Measurements from ENCODE around the gene LTBP4. TPM values are rescaled to one million over a fixed set of nuclear protein-coding genes. Genes with fewer than 3 reads are reported as not detected.

The LTBP4 gene
- total and polyA plus RNA-seq, 8 donors = 151 to 519 (median 345) TPM

DNA sequence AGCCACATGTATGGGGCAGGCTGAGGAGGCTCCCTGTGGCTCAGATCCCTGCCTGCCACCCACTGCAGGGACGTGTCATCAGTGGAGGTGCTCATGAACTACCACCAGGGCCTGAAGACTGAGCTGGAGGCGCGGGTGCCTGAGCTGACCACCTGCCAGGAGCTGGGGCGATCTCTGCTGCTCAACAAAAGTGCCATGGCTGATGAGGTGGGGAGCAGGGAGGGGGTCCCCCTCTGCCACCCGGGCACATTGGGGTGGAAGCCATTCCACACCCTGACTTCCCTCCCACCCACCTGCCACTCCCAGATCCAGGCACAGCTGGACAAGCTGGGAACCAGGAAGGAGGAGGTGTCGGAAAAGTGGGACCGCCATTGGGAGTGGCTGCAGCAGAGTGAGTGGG is 35.8 kb upstream of the LTBP4 start:
- DNase-seq = peak in 1 of 4 donors; percentile 43
- Histone ChIP-seq H3K27me3 (peaks cover 43 to 93% of the 10 kb centered on the region in 2 donors), H3K27ac (no peak overlapping the region), H3K4me3 (no peak overlapping the region), H3K36me3 (no peaks in the 10 kb centered on the region), H3K9me3 (no peaks in the 10 kb centered on the region), H3K4me1 (peaks cover 7 to 13% of the 10 kb centered on the region in 2 donors)
- no peak for ATAC-seq
- intact Hi-C loops (cut with DNase I) = no loop called here
- no peak for TF ChIP-seq CTCF (IDR thresholded peaks at IDR 0.05)

- Histone ChIP-seq H3K9me3 (no peaks in the 10 kb centered on the region), H3K4me1 (peaks cover 7 to 15% of the 10 kb centered on the region in 2 donors), H3K27me3 (peaks cover 43 to 87% of the 10 kb centered on the region in 2 donors), H3K27ac (no peak overlapping the region), H3K36me3 (no peaks in the 10 kb centered on the region), H3K4me3 (no peak overlapping the region)
- DNase-seq (peak in 1 of 4 donors; percentile 71), ATAC-seq (no peak)
- intact Hi-C loops (cut with DNase I) = no loop called here
- no peak for TF ChIP-seq CTCF (IDR thresholded peaks at IDR 0.05)
Observed at GRCh38 chr19:40565910-40566495, 35.2 kb upstream of the LTBP4 start.

DNA sequence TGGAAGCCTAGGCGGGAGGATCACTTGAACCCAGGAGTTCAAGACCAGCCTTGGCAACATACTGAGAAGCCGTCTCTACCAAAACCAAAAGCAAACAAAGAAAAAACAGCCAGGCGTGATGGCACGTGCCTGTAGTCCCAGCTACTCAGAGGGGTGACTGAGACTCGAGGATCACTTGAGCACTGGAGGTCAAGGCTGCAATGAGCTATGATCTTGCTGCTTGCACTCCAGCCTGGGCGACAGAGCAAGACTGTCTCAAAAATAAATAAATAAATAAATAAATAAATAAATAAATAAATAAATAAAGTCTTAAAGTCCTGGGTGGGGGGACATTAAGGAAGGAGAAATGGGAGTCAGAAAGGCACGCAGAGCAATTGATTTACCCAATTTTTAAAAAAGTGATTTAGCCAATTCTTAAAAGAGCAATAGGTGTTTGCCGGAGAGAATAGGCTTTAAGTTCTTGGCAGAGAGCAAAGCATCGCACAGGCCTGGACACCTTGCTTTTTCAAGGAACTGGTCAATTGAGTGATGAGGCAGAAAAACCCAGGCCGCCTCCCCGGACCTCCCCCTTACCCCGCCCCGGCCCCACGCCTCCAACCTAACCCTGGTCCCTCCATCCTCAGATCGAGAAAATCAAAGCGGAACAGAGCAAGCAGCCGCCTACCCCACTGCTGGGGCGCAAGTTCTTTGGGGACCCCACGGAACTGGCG is 34.0 kb upstream of the LTBP4 start:
- Histone ChIP-seq H3K27ac (no peak overlapping the region), H3K4me1 (peaks cover 7 to 15% of the 10 kb centered on the region in 2 donors), H3K36me3 (no peaks in the 10 kb centered on the region), H3K9me3 (no peaks in the 10 kb centered on the region), H3K4me3 (peak overlapping the region in 1 of 2 donors; percentile 21), H3K27me3 (peaks cover 43 to 75% of the 10 kb centered on the region in 2 donors)
- no peak for TF ChIP-seq CTCF (IDR thresholded peaks at IDR 0.05)
- ATAC-seq = no peak
- DNase-seq = peak in 1 of 4 donors; percentile 34
- intact Hi-C loops (cut with DNase I) = no loop called here

DNA sequence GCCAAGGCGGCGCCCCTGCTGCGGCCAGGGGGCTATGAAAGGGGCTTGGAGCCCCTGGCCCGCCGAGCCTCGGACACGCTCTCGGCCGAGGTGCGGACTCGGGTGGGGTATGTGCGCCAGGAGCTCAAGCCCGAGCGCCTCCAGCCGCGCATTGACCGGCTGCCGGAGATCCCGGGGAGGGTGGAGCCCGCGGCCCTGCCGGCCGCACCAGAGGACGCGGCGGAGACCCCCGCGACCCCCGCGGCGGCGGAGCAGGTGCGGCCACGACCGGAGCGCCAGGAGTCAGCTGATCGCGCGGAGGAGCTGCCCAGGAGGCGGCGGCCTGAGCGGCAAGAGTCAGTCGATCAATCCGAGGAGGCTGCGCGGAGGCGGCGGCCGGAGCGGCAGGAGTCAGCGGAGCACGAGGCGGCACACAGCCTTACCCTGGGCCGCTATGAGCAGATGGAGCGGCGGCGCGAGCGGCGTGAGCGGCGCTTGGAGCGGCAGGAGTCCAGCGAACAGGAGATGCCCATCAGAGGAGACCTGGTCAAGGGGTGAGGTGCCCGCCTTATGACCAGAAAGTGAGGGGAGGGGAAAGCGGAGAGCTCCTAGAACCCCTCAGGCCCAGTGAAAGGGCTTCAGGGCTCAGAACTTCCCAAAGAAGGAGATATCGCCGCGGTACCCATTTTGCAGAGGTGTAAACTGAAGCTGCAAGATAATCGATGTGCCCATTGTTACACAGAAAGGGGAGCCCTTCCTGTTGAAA is 33.2 kb upstream of the LTBP4 start:
- Histone ChIP-seq H3K36me3 (no peaks in the 10 kb centered on the region), H3K27ac (no peak overlapping the region), H3K4me3 (peak overlapping the region in 1 of 2 donors; percentile 21), H3K9me3 (no peaks in the 10 kb centered on the region), H3K27me3 (peaks cover 43 to 67% of the 10 kb centered on the region in 2 donors), H3K4me1 (peaks cover 7 to 15% of the 10 kb centered on the region in 2 donors)
- TF ChIP-seq CTCF (IDR thresholded peaks at IDR 0.05) = no peak
- DNase-seq = peak in 1 of 4 donors; percentile 77
- intact Hi-C loops (cut with DNase I) = no loop called here
- ATAC-seq = no peak

Measured in left lung (tissue), 10 donors.